SK-N-SH treated with all-trans-retinoic acid at 6 μM for 48 hours (cell line): ENCODE results near the gene C5orf47.

Experiments used
- ATAC-seq: fragments of 200-7000 bp; cut with Tn5 transposase; 3 replicates; pipeline ENCODE4 v1.9.1; 2020; ENCODE audit warnings: mild to moderate bottlenecking, moderate library complexity
- ARNTL ChIP-seq: fragments of 450-650 bp; formaldehyde crosslinking; IDR thresholded peaks from 2 replicates; pipeline ENCODE4 v1.5.0; 2020; ENCODE audit warnings: low read depth, mild to moderate bottlenecking, moderate library complexity, borderline replicate concordance
- CREB5 ChIP-seq: fragments of 250-450 bp; sonication (Bioruptor Pico); IDR thresholded peaks from 2 replicates; pipeline ENCODE4 v1.5.1; 2020; ENCODE audit warnings: low read depth, mild to moderate bottlenecking, moderate library complexity
- CSDC2 ChIP-seq: fragments of 250-450 bp; sonication (Bioruptor Pico); IDR thresholded peaks from 2 replicates; pipeline ENCODE4 v1.5.0; 2020; ENCODE audit warnings: mild to moderate bottlenecking, moderate library complexity
- CSRNP3 ChIP-seq: fragments of 250-450 bp; sonication (Bioruptor Pico); IDR thresholded peaks from 2 replicates; pipeline ENCODE4 v1.5.1; 2021; ENCODE audit warnings: mild to moderate bottlenecking, moderate library complexity
- GLIS3 ChIP-seq: fragments of 250-450 bp; sonication (Bioruptor Pico); IDR thresholded peaks from 2 replicates; pipeline ENCODE4 v1.5.0; 2020; ENCODE audit warnings: mild to moderate bottlenecking, moderate library complexity
- ISL1 ChIP-seq: fragments of 250-450 bp; sonication (Bioruptor Pico); IDR thresholded peaks from 2 replicates; pipeline ENCODE4 v2.1.2; 2022; ENCODE audit warnings: mild to moderate bottlenecking, moderate library complexity
- OSR1 ChIP-seq: fragments of 250-450 bp; sonication (Bioruptor Pico); IDR thresholded peaks from 2 replicates; pipeline ENCODE4 v1.8.0; 2022; ENCODE audit warnings: moderate library complexity, mild to moderate bottlenecking, inconsistent platforms
- PATZ1 ChIP-seq: fragments of 250-450 bp; sonication (Bioruptor Pico); IDR thresholded peaks from 2 replicates; pipeline ENCODE4 v1.8.0; 2020; ENCODE audit warnings: mild to moderate bottlenecking, moderate library complexity, borderline replicate concordance
- SNAI2 ChIP-seq: fragments of 250-450 bp; sonication (Bioruptor Pico); IDR thresholded peaks from 2 replicates; pipeline ENCODE4 v1.5.0; 2020; ENCODE audit warnings: mild to moderate bottlenecking, moderate library complexity
- TCF4 ChIP-seq: fragments of 250-450 bp; sonication (Bioruptor Pico); IDR thresholded peaks from 2 replicates; pipeline ENCODE4 v1.8.0; 2021; ENCODE audit warnings: mild to moderate bottlenecking, moderate library complexity, borderline replicate concordance
- TSHZ2 ChIP-seq: fragments of 250-450 bp; sonication (Bioruptor Pico); IDR thresholded peaks from 2 replicates; pipeline ENCODE4 v1.5.0; 2020; ENCODE audit warnings: mild to moderate bottlenecking, moderate library complexity
- ZC3H10 ChIP-seq: fragments of 250-450 bp; sonication (Bioruptor Pico); IDR thresholded peaks from 2 replicates; pipeline ENCODE4 v1.5.1; 2021; ENCODE audit warnings: mild to moderate bottlenecking, moderate library complexity
- ZFP3 ChIP-seq: fragments of 250-450 bp; sonication (Bioruptor Pico); IDR thresholded peaks from 2 replicates; pipeline ENCODE4 v1.5.0; 2020; ENCODE audit warnings: mild to moderate bottlenecking, moderate library complexity
- ZFP30 ChIP-seq: fragments of 450-650 bp; formaldehyde crosslinking; IDR thresholded peaks from 2 replicates; pipeline ENCODE4 v1.5.0; 2022; ENCODE audit warnings: mild to moderate bottlenecking, moderate library complexity
- ZNF565 ChIP-seq: fragments of 450-650 bp; formaldehyde crosslinking; conservative IDR thresholded peaks from 2 replicates; pipeline ENCODE4 v1.5.0; 2020; ENCODE audit warnings: low read depth, mild to moderate bottlenecking, moderate library complexity
- ZNF8 ChIP-seq: fragments of 450-650 bp; formaldehyde crosslinking; IDR thresholded peaks from 2 replicates; pipeline ENCODE4 v1.5.0; 2020; ENCODE audit warnings: mild to moderate bottlenecking, moderate library complexity

C5orf47 gene

GRCh38 chr5:174000076-174000475 lies 11.1 kb downstream of the C5orf47 start:
- ATAC-seq = no peak

GRCh38 chr5:174003795-174004194 lies 14.8 kb downstream of the C5orf47 start:
- no peak for ATAC-seq

More at GRCh38 chr5:174000076-174000475, 11.1 kb downstream of the C5orf47 start:
- TF ChIP-seq TSHZ2 (CRISPR knock-in tag) = no peak
- peak; percentile 62; the same call in 1 of the 2 replicates for TF ChIP-seq ZC3H10 (CRISPR knock-in tag)
- TF ChIP-seq ISL1 (CRISPR knock-in tag) = peak; percentile 95
- TF ChIP-seq CREB5 (CRISPR knock-in tag) = peak; percentile 91
- TF ChIP-seq OSR1 (CRISPR knock-in tag) = no peak
- peak; percentile 75; the same call in 1 of the 2 replicates for TF ChIP-seq PATZ1 (CRISPR knock-in tag)
- no peak for TF ChIP-seq ZNF8 (CRISPR knock-in tag)
- TF ChIP-seq CSRNP3 (CRISPR knock-in tag) = no peak
- no peak for TF ChIP-seq ZNF565 (CRISPR knock-in tag)
- TF ChIP-seq GLIS3 = 0 out of 2 replicates have a peak, but pooled peaks have one; percentile 23

GRCh38 chr5:174008922-174009321 lies 20.0 kb downstream of the C5orf47 start:
- TF ChIP-seq ARNTL (CRISPR knock-in tag) = no peak
- TF ChIP-seq ZFP3 (CRISPR knock-in tag) = no peak
- TF ChIP-seq CREB5 (CRISPR knock-in tag) = no peak
- no peak for TF ChIP-seq GLIS3
- no peak for TF ChIP-seq PATZ1 (CRISPR knock-in tag)
- TF ChIP-seq CSDC2 = no peak
- no peak for ATAC-seq

More at GRCh38 chr5:174003795-174004194, 14.8 kb downstream of the C5orf47 start:
- no peak for TF ChIP-seq CSRNP3 (CRISPR knock-in tag)
- no peak for TF ChIP-seq ZC3H10 (CRISPR knock-in tag)
- no peak for TF ChIP-seq ZFP30
- TF ChIP-seq ZNF565 (CRISPR knock-in tag) = no peak
- no peak for TF ChIP-seq GLIS3
- TF ChIP-seq ZFP3 (CRISPR knock-in tag) = no peak
- no peak for TF ChIP-seq CREB5 (CRISPR knock-in tag)
- TF ChIP-seq SNAI2 (CRISPR knock-in tag) = no peak
- no peak for TF ChIP-seq ARNTL (CRISPR knock-in tag)
- TF ChIP-seq CSDC2 = no peak
- no peak for TF ChIP-seq TCF4
- TF ChIP-seq ISL1 (CRISPR knock-in tag) = no peak
